HEK293 (cell line): ENCODE measurements around the gene TMEM203.
A peak's percentile ranks its signal among the peaks of the same experiment; 100 is the strongest.

Experiments used
- GLIS2 ChIP-seq: fragments of 450-650 bp; formaldehyde crosslinking; IDR thresholded peaks from 2 replicates; pipeline ENCODE4 v1.5.1; 2016; ENCODE audit warnings: missing biosample characterization, missing genetic modification characterization
- KLF1 ChIP-seq: fragments of 450-650 bp; formaldehyde crosslinking; IDR thresholded peaks from 2 replicates; pipeline ENCODE4 v1.5.1; 2016; ENCODE audit warnings: missing biosample characterization, missing genetic modification characterization
- KLF16 ChIP-seq: fragments of 450-650 bp; formaldehyde crosslinking; IDR thresholded peaks from 2 replicates; pipeline ENCODE4 v1.5.1; 2017; ENCODE audit warnings: missing biosample characterization, missing genetic modification characterization
- SP3 ChIP-seq: fragments of 450-650 bp; formaldehyde crosslinking; IDR thresholded peaks from 2 replicates; pipeline ENCODE4 v1.5.1; 2016; ENCODE audit warnings: missing biosample characterization, missing genetic modification characterization
- TCF7L2 ChIP-seq: IDR thresholded peaks from 2 replicates; pipeline ENCODE4 v1.6.1; 2011; ENCODE audit warnings: low read depth, mild to moderate bottlenecking, inconsistent platforms, low read length, moderate library complexity, borderline replicate concordance
- YY2 ChIP-seq: fragments of 450-650 bp; formaldehyde crosslinking; IDR thresholded peaks from 2 replicates; pipeline ENCODE4 v1.5.1; 2016; ENCODE audit warnings: missing biosample characterization, missing genetic modification characterization
- ZBTB1 ChIP-seq: fragments of 450-650 bp; formaldehyde crosslinking; IDR thresholded peaks from 2 replicates; pipeline ENCODE4 v1.5.1; 2016; ENCODE audit warnings: missing biosample characterization, missing genetic modification characterization
- ZBTB21 ChIP-seq: fragments of 450-650 bp; formaldehyde crosslinking; IDR thresholded peaks from 2 replicates; pipeline ENCODE4 v1.5.1; 2017; ENCODE audit warnings: missing biosample characterization, missing genetic modification characterization
- ZBTB8A ChIP-seq: fragments of 450-650 bp; formaldehyde crosslinking; IDR thresholded peaks from 2 replicates; pipeline ENCODE4 v1.5.1; 2016; ENCODE audit warnings: missing biosample characterization, missing genetic modification characterization
- ZEB2 ChIP-seq: fragments of 450-650 bp; formaldehyde crosslinking; IDR thresholded peaks from 2 replicates; pipeline ENCODE4 v1.5.1; 2016; ENCODE audit warnings: missing biosample characterization, missing genetic modification characterization
- ZFP41 ChIP-seq: fragments of 450-650 bp; formaldehyde crosslinking; IDR thresholded peaks from 2 replicates; pipeline ENCODE4 v1.5.1; 2016; ENCODE audit warnings: missing biosample characterization, missing genetic modification characterization, borderline replicate concordance
- ZNF146 ChIP-seq: fragments of 450-650 bp; formaldehyde crosslinking; IDR thresholded peaks from 2 replicates; pipeline ENCODE4 v1.5.1; 2016; ENCODE audit warnings: missing biosample characterization, missing genetic modification characterization
- ZNF157 ChIP-seq: fragments of 450-650 bp; formaldehyde crosslinking; IDR thresholded peaks from 2 replicates; pipeline ENCODE4 v1.5.1; 2016; ENCODE audit warnings: missing biosample characterization, missing genetic modification characterization
- ZNF248 ChIP-seq: fragments of 450-650 bp; formaldehyde crosslinking; IDR thresholded peaks from 2 replicates; pipeline ENCODE4 v1.5.1; 2017; ENCODE audit warnings: missing biosample characterization, missing genetic modification characterization
- ZNF266 ChIP-seq: fragments of 450-650 bp; formaldehyde crosslinking; IDR thresholded peaks from 2 replicates; pipeline ENCODE4 v1.5.1; 2016; ENCODE audit warnings: missing biosample characterization, missing genetic modification characterization, low read depth
- ZNF335 ChIP-seq: fragments of 450-650 bp; formaldehyde crosslinking; conservative IDR thresholded peaks from 2 replicates; pipeline ENCODE4 v1.5.1; 2016; ENCODE audit warnings: missing biosample characterization, missing genetic modification characterization
- ZNF341 ChIP-seq: fragments of 450-650 bp; formaldehyde crosslinking; IDR thresholded peaks from 2 replicates; pipeline ENCODE4; 2016; ENCODE audit warnings: low read depth, missing biosample characterization, missing genetic modification characterization
- ZNF433 ChIP-seq: fragments of 450-650 bp; formaldehyde crosslinking; IDR thresholded peaks from 2 replicates; pipeline ENCODE4 v1.5.1; 2016; ENCODE audit warnings: missing biosample characterization, missing genetic modification characterization, low read depth
- ZNF48 ChIP-seq: fragments of 450-650 bp; formaldehyde crosslinking; IDR thresholded peaks from 2 replicates; pipeline ENCODE4 v1.5.1; 2016; ENCODE audit warnings: missing biosample characterization, missing genetic modification characterization
- ZNF600 ChIP-seq: fragments of 450-650 bp; formaldehyde crosslinking; IDR thresholded peaks from 2 replicates; pipeline ENCODE4 v1.5.1; 2016; ENCODE audit warnings: missing biosample characterization, missing genetic modification characterization
- ZNF664 ChIP-seq: fragments of 450-650 bp; formaldehyde crosslinking; IDR thresholded peaks from 2 replicates; pipeline ENCODE4 v1.5.1; 2016; ENCODE audit warnings: missing biosample characterization, missing genetic modification characterization
- ZNF670 ChIP-seq: fragments of 450-650 bp; formaldehyde crosslinking; IDR thresholded peaks from 2 replicates; pipeline ENCODE4 v1.5.1; 2016; ENCODE audit warnings: missing biosample characterization, missing genetic modification characterization, low read depth
- ZNF707 ChIP-seq: fragments of 450-650 bp; formaldehyde crosslinking; IDR thresholded peaks from 2 replicates; pipeline ENCODE4 v1.5.1; 2016; ENCODE audit warnings: missing biosample characterization, missing genetic modification characterization
- ZNF791 ChIP-seq: fragments of 450-650 bp; formaldehyde crosslinking; IDR thresholded peaks from 2 replicates; pipeline ENCODE4 v1.5.1; 2016; ENCODE audit warnings: missing biosample characterization, missing genetic modification characterization
- ZSCAN30 ChIP-seq: fragments of 450-650 bp; IDR thresholded peaks from 2 replicates; pipeline ENCODE4 v1.5.1; 2018; ENCODE audit warnings: missing biosample characterization, mild to moderate bottlenecking, missing genetic modification characterization, moderate library complexity
- ZXDB ChIP-seq: fragments of 450-650 bp; formaldehyde crosslinking; IDR thresholded peaks from 2 replicates; pipeline ENCODE4 v1.5.1; 2016; ENCODE audit warnings: missing biosample characterization, missing genetic modification characterization
- TF ChIP-seq, protein P1 (sequence below): fragments of 450-650 bp; formaldehyde crosslinking; IDR thresholded peaks from 2 replicates; pipeline ENCODE4 v1.5.1; 2017; ENCODE audit warnings: missing biosample characterization, missing genetic modification characterization
- TF ChIP-seq, protein P2 (sequence below): fragments of 450-650 bp; formaldehyde crosslinking; IDR thresholded peaks from 2 replicates; pipeline ENCODE4 v1.5.1; 2016; ENCODE audit warnings: missing biosample characterization, missing genetic modification characterization
- TF ChIP-seq, protein P3 (sequence below): fragments of 450-650 bp; formaldehyde crosslinking; IDR thresholded peaks from 2 replicates; pipeline ENCODE4 v1.5.1; 2016; ENCODE audit warnings: missing biosample characterization, missing genetic modification characterization
- TF ChIP-seq, protein P4 (sequence below): fragments of 450-650 bp; formaldehyde crosslinking; IDR thresholded peaks from 2 replicates; pipeline ENCODE4 v1.5.1; 2017; ENCODE audit warnings: missing biosample characterization, missing genetic modification characterization
- TF ChIP-seq, protein P5 (sequence below): fragments of 450-650 bp; formaldehyde crosslinking; IDR thresholded peaks from 2 replicates; pipeline ENCODE4 v1.5.1; 2016; ENCODE audit warnings: missing biosample characterization, missing genetic modification characterization, borderline replicate concordance

Gene TMEM203

DNA sequence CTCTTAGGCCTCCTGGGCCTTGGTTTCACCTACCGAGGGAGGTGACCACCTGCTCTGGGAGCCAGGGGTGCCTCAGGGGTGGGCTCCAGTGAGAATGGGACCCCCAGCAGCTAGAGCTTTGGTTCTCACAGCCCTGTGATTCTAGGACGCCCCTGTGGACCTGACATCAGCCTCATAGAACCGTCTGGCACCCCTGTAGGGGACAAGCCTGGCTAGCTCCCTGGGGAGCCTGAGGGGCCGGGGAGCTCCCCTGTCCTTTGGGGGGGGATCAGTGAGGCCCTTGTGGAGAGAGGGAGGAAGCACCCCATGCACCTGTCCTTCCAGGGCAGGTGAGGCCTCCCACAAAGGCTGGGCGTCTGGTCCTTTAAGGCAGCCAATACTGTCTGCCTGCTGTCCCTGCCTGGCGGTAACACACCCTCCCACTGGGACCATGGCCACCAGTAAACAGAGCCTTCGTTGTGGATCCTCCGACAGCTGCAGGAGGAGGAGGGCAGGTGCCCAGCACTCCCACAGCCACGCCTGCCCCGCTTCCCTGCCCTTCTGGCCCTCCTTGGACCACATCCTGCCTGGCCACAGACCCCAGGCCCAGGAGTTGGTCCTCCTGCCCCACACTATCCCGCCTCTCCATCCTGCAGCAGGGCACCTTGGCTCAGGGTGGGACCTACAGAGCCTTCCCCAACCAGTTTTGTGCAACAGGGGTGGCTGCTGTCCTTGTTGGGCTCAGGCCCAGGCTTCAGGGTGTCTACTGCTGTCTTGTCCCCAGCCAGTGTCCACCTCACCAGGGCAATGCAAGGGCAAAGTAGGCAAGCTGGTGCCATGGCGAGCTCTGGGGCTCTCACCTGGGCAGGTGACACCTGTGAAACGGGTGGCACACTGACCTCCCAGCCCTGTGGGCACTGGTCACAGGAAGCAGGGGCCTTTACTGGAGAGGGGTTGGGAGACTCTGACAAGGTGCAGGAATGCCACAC, 32.6 kb upstream of the TMEM203 start (continued):
- TF ChIP-seq ZNF707: no peak
- no peak for TF ChIP-seq ZNF791 (tag by site-specific recombination)
- peak; percentile 63 for TF ChIP-seq GLIS2 (tag by site-specific recombination)
- peak; percentile 82 for TF ChIP-seq ZEB2 (tag by site-specific recombination)
- no peak for TF ChIP-seq ZNF670 (tag by site-specific recombination)
- TF ChIP-seq ZNF157 (tag by site-specific recombination): no peak
- TF ChIP-seq ZSCAN30 (tag by site-specific recombination): 0 out of 2 replicates have a peak, but pooled peaks have one; percentile 40
- TF ChIP-seq, protein P1, sequence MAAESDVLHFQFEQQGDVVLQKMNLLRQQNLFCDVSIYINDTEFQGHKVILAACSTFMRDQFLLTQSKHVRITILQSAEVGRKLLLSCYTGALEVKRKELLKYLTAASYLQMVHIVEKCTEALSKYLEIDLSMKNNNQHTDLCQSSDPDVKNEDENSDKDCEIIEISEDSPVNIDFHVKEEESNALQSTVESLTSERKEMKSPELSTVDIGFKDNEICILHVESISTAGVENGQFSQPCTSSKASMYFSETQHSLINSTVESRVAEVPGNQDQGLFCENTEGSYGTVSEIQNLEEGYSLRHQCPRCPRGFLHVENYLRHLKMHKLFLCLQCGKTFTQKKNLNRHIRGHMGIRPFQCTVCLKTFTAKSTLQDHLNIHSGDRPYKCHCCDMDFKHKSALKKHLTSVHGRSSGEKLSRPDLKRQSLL (tag by site-specific recombination): no peak
- TF ChIP-seq, protein P2, sequence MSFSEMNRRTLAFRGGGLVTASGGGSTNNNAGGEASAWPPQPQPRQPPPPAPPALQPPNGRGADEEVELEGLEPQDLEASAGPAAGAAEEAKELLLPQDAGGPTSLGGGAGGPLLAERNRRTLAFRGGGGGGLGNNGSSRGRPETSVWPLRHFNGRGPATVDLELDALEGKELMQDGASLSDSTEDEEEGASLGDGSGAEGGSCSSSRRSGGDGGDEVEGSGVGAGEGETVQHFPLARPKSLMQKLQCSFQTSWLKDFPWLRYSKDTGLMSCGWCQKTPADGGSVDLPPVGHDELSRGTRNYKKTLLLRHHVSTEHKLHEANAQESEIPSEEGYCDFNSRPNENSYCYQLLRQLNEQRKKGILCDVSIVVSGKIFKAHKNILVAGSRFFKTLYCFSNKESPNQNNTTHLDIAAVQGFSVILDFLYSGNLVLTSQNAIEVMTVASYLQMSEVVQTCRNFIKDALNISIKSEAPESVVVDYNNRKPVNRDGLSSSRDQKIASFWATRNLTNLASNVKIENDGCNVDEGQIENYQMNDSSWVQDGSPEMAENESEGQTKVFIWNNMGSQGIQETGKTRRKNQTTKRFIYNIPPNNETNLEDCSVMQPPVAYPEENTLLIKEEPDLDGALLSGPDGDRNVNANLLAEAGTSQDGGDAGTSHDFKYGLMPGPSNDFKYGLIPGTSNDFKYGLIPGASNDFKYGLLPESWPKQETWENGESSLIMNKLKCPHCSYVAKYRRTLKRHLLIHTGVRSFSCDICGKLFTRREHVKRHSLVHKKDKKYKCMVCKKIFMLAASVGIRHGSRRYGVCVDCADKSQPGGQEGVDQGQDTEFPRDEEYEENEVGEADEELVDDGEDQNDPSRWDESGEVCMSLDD (tag by site-specific recombination): no peak
- no peak for TF ChIP-seq KLF16 (tag by site-specific recombination)
- peak; percentile 90 for TF ChIP-seq ZNF341 (tag by site-specific recombination)
- TF ChIP-seq ZNF146 (tag by site-specific recombination): no peak
- no peak for TF ChIP-seq ZBTB21
- peak; percentile 92 for TF ChIP-seq ZNF600
- TF ChIP-seq ZXDB (tag by site-specific recombination): no peak
- no peak for TF ChIP-seq ZNF335 (tag by site-specific recombination)
- no peak for TF ChIP-seq TCF7L2
- no peak for TF ChIP-seq ZBTB1 (tag by site-specific recombination)
- TF ChIP-seq ZNF433 (tag by site-specific recombination): no peak
- TF ChIP-seq, protein P3, sequence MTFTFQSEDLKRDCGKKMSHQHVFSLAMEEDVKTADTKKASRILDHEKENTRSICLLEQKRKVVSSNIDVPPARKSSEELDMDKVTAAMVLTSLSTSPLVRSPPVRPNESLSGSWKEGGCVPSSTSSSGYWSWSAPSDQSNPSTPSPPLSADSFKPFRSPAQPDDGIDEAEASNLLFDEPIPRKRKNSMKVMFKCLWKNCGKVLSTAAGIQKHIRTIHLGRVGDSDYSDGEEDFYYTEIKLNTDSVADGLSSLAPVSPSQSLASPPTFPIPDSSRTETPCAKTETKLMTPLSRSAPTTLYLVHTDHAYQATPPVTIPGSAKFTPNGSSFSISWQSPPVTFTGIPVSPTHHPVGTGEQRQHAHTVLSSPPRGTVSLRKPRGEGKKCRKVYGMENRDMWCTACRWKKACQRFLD: no peak
- TF ChIP-seq ZNF248 (tag by site-specific recombination): no peak
- peak; percentile 35; the same call in 1 of the 2 replicates for TF ChIP-seq KLF1
- no peak for TF ChIP-seq ZFP41
- TF ChIP-seq ZBTB8A: no peak
- TF ChIP-seq, protein P4, sequence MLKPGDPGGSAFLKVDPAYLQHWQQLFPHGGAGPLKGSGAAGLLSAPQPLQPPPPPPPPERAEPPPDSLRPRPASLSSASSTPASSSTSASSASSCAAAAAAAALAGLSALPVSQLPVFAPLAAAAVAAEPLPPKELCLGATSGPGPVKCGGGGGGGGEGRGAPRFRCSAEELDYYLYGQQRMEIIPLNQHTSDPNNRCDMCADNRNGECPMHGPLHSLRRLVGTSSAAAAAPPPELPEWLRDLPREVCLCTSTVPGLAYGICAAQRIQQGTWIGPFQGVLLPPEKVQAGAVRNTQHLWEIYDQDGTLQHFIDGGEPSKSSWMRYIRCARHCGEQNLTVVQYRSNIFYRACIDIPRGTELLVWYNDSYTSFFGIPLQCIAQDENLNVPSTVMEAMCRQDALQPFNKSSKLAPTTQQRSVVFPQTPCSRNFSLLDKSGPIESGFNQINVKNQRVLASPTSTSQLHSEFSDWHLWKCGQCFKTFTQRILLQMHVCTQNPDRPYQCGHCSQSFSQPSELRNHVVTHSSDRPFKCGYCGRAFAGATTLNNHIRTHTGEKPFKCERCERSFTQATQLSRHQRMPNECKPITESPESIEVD (tag by site-specific recombination): no peak
- no peak for TF ChIP-seq ZNF266
- no peak for TF ChIP-seq ZNF664 (tag by site-specific recombination)
- TF ChIP-seq, protein P5, sequence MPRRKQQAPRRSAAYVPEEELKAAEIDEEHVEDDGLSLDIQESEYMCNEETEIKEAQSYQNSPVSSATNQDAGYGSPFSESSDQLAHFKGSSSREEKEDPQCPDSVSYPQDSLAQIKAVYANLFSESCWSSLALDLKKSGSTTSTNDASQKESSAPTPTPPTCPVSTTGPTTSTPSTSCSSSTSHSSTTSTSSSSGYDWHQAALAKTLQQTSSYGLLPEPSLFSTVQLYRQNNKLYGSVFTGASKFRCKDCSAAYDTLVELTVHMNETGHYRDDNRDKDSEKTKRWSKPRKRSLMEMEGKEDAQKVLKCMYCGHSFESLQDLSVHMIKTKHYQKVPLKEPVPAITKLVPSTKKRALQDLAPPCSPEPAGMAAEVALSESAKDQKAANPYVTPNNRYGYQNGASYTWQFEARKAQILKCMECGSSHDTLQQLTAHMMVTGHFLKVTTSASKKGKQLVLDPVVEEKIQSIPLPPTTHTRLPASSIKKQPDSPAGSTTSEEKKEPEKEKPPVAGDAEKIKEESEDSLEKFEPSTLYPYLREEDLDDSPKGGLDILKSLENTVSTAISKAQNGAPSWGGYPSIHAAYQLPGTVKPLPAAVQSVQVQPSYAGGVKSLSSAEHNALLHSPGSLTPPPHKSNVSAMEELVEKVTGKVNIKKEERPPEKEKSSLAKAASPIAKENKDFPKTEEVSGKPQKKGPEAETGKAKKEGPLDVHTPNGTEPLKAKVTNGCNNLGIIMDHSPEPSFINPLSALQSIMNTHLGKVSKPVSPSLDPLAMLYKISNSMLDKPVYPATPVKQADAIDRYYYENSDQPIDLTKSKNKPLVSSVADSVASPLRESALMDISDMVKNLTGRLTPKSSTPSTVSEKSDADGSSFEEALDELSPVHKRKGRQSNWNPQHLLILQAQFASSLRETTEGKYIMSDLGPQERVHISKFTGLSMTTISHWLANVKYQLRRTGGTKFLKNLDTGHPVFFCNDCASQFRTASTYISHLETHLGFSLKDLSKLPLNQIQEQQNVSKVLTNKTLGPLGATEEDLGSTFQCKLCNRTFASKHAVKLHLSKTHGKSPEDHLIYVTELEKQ (tag by site-specific recombination): no peak
- no peak for TF ChIP-seq YY2 (tag by site-specific recombination)
- no peak for TF ChIP-seq SP3 (tag by site-specific recombination)
- TF ChIP-seq ZNF48 (tag by site-specific recombination): no peak
